GM12875 (cell line): ENCODE data around the gene OPA3.

Source experiments
- H3K4me3 ChIP-seq: one replicate; pipeline ENCODE4 v1.5.1; 2011; ENCODE audit warnings: low read depth, low read length, control low read depth
- TF ChIP-seq, protein P1 (sequence below): IDR thresholded peaks from 2 replicates; pipeline ENCODE4 v1.5.1; 2011; ENCODE audit warnings: low read depth, mild to moderate bottlenecking, control low read depth, inconsistent platforms, low read length, moderate library complexity, borderline replicate concordance; ENCODE audit not compliant: insufficient read depth

The OPA3 gene

GRCh38 chr19:45601524-45602374 is 17.1 kb upstream of the OPA3 start, which contains the start of gene GPR4:
Gene GPR4, minus strand, starts transcription at chr19:45602212. Its CDS starts 10,346 bp downstream, at chr19:45591866.
- H3K4me3 ChIP-seq = no peak within 1 kb of the TSS
- TF ChIP-seq, protein P1, sequence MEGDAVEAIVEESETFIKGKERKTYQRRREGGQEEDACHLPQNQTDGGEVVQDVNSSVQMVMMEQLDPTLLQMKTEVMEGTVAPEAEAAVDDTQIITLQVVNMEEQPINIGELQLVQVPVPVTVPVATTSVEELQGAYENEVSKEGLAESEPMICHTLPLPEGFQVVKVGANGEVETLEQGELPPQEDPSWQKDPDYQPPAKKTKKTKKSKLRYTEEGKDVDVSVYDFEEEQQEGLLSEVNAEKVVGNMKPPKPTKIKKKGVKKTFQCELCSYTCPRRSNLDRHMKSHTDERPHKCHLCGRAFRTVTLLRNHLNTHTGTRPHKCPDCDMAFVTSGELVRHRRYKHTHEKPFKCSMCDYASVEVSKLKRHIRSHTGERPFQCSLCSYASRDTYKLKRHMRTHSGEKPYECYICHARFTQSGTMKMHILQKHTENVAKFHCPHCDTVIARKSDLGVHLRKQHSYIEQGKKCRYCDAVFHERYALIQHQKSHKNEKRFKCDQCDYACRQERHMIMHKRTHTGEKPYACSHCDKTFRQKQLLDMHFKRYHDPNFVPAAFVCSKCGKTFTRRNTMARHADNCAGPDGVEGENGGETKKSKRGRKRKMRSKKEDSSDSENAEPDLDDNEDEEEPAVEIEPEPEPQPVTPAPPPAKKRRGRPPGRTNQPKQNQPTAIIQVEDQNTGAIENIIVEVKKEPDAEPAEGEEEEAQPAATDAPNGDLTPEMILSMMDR = no peak

GRCh38 chr19:45601115-45601514 is 16.5 kb upstream of the OPA3 start:
- no peak overlapping the region for H3K4me3 ChIP-seq
- TF ChIP-seq, protein P1 = no peak

GRCh38 chr19:45600340-45600885 is 15.8 kb upstream of the OPA3 start:
- no peak overlapping the region for H3K4me3 ChIP-seq
- TF ChIP-seq, protein P1 = no peak

DNA sequence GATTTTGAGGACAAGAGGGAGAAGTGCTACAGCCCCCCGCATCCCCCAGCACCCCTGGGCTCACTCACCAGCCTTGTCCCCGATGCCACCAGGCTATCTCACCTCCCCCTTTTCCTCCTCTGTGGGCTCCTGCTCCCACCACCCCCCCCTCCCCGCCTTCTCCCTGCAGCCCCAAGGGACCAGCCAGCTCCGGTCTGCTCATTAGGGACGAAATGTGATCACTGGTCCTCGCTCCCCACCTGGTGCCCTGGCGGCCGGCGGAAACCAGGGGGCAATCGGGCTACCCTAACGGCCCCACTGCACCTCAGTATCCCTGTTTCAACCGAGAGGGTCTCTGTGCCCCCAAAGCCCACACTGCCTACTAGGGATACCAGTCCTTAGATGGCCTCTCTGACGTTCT is 14.7 kb upstream of the OPA3 start:
- TF ChIP-seq, protein P1 = no peak
- H3K4me3 ChIP-seq = no peak overlapping the region

DNA sequence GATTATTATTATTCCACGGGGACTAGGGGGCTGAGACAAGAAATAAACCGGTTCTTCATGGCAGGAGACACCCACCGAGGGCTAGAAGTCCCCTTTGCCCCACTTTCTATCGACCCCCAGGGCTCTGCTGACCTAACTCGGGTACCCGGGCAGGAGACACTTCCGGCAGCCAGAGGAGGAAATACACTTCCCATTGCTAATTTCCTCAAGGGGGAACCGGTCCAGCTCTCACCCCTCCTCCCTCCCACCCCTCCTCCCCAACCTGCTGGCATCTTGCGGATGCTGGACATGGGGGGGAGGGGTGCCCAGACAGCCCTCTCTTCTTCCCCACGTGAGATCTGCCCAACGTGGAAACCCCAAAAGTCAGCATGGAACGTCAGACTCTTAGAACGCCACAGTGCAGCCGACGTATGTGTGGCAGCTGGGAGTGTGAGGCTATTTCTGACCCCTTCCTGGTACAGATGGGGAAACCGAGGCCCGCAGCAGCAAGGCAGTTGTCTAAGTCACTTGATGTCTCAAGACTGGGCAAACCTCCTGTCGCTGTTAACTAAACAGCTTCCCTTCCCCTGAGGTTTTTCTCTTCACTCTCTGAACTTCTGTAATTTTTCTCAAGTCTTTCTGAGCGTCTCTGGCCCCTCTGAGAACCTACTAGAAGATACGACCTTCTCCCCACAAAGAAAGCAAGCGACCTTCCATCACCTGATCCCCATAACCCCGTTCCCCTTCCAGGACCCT is 13.8 kb upstream of the OPA3 start:
- TF ChIP-seq, protein P1 = no peak
- H3K4me3 ChIP-seq = no peak overlapping the region

DNA sequence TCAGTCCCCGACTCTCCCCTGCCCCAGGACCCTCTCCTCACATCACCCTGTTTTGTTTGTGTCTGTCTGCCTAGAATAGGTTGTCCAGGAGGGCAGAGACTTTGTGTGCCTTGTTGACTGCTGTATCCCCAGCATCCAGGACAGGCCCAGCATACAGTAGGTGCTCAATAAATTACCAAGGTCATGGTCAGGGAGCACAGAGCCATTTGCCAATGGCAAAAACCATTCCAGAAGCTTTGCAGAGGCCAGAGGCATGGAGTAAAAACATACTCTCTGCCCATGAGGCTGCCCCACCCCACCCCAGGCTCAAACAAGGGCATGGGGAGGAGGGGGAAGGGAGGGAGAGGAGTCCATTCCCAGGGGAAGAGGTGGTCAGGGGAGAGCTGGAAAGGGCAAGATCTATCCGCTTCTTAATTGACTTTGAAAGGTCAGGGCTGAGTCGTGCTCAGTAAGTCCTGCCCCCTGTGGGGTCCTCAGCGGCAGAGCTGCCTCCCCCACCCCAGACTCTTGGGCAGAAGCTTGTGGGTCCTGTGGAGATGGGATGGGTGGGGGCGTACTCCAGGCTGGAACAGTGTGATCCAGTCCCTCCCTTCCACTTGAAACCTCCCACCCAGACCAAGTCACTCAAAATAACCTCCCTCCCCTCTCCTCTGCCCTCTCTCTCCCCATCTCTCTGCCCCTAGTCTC is 13.0 kb upstream of the OPA3 start:
- TF ChIP-seq, protein P1 = no peak
- no peak overlapping the region for H3K4me3 ChIP-seq
